Ectodermal cell (in vitro differentiated cells): ENCODE measurements around the gene SPAG9.

Experiments used
- H3K27ac ChIP-seq: 2 replicates; pipeline ENCODE4 v1.7.0; 2013; ENCODE audit warnings: mild to moderate bottlenecking, low read depth, low read length; ENCODE audit not compliant: insufficient read depth, poor library complexity, severe bottlenecking
- H3K27me3 ChIP-seq: 2 replicates; pipeline ENCODE4 v1.7.0; 2013; ENCODE audit warnings: mild to moderate bottlenecking, low read length; ENCODE audit not compliant: insufficient read depth, control insufficient read depth, poor library complexity, severe bottlenecking
- H3K36me3 ChIP-seq: one replicate; pipeline ENCODE4 v1.7.0; 2013; ENCODE audit warnings: low read length; ENCODE audit not compliant: control insufficient read depth, insufficient read depth
- H3K4me1 ChIP-seq: one replicate; pipeline ENCODE4 v1.7.0; 2013; ENCODE audit warnings: low read length; ENCODE audit not compliant: control insufficient read depth, insufficient read depth
- H3K4me3 ChIP-seq: 2 replicates; pipeline ENCODE4 v1.7.0; 2013; ENCODE audit warnings: low read depth, low read length, control low read depth; ENCODE audit not compliant: insufficient read depth
- H3K9me3 ChIP-seq: 2 replicates; pipeline ENCODE4 v1.7.0; 2013; ENCODE audit warnings: mild to moderate bottlenecking, low read length, moderate library complexity; ENCODE audit not compliant: control insufficient read depth
- WGBS, 2 experiments: methylation state at CpG; one replicate each; pipeline ENCODE4 v1.1.7; 2013; ENCODE audit warnings: missing lambda C conversion rate in 2 of 2; 5-methylcytosine and 5-hydroxymethylcytosine counted together

The SPAG9 gene

DNA sequence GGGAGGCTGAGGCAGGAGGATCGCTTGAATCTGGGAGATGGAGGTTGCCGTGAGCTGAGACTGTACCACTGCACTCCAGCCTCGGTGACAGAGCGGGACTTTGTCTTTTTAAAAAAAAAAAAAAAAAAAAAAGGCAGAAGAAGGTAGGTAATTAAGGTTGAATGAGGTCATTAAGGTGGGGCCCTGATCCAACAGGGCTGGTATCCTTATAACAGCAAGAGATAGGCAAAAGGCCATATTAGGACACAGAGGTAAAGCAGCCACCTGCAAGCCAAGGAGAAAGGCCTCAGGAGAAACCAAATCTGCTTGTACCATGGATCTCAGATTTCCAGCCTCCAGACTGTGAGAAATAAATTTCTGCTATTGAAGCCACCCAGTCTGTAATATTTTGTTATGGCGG lies 60.3 kb downstream of the SPAG9 start:
- H3K27me3 ChIP-seq = no peaks in the 10 kb centered on the region
- H3K9me3 ChIP-seq = no peaks in the 10 kb centered on the region
- 90 to 96% methylated on average over 5 of the region's 5 CpGs for WGBS, 2 experiments
- no peak overlapping the region for H3K27ac ChIP-seq
- H3K4me1 ChIP-seq = peaks cover 14% of the 10 kb centered on the region
- H3K36me3 ChIP-seq = no peaks in the 10 kb centered on the region
- no peak overlapping the region for H3K4me3 ChIP-seq

DNA sequence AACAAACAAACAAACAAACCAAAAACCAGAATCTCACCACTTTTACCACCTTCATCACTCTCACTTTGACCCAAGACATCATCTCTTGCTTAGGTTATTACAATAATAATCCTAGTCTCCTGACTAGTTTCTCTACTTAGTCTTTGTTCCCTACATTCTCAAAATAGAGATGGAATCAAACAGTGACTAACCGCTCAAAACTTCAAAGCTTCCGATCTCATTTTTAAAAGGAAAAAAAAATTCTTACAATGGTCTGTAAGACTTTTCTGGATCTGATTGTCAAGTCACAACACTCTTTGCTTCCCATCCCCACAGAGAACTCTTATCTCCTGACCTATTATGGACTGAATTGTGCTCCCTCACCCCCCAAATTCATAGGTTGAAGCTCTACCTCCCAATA lies 60.9 kb downstream of the SPAG9 start:
- H3K4me3 ChIP-seq = no peak overlapping the region
- H3K9me3 ChIP-seq = no peaks in the 10 kb centered on the region
- H3K36me3 ChIP-seq = no peaks in the 10 kb centered on the region
- WGBS, 2 experiments = 95 to 100% methylated on average over 2 of the region's 2 CpGs
- H3K4me1 ChIP-seq = peaks cover 14% of the 10 kb centered on the region
- H3K27ac ChIP-seq = no peak overlapping the region
- H3K27me3 ChIP-seq = no peaks in the 10 kb centered on the region

DNA sequence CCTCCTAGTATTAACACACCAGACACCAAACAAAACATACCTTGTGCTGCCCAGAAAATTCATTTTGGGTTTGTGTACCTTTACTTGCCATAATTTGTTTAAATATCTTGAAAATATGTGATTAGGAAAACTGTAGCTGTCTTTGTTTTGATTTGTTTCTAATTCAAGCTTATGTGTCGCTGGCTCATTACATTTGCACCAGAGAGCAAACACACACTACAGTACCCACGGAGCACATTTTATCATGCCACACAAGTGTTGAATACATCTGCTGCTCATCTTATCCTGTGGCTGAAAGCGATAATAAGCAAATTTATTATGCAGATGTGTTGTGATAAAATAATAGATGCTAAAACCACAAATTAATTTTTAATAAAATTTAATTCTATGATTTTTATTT lies 63.1 kb downstream of the SPAG9 start:
- no peaks in the 10 kb centered on the region for H3K36me3 ChIP-seq
- peaks cover 14% of the 10 kb centered on the region for H3K4me1 ChIP-seq
- no peak overlapping the region for H3K4me3 ChIP-seq
- 83 to 90% methylated on average over 2 of the region's 3 CpGs for WGBS, 2 experiments
- H3K27ac ChIP-seq = peak overlapping the region; percentile 88
- H3K9me3 ChIP-seq = no peaks in the 10 kb centered on the region
- no peaks in the 10 kb centered on the region for H3K27me3 ChIP-seq

DNA sequence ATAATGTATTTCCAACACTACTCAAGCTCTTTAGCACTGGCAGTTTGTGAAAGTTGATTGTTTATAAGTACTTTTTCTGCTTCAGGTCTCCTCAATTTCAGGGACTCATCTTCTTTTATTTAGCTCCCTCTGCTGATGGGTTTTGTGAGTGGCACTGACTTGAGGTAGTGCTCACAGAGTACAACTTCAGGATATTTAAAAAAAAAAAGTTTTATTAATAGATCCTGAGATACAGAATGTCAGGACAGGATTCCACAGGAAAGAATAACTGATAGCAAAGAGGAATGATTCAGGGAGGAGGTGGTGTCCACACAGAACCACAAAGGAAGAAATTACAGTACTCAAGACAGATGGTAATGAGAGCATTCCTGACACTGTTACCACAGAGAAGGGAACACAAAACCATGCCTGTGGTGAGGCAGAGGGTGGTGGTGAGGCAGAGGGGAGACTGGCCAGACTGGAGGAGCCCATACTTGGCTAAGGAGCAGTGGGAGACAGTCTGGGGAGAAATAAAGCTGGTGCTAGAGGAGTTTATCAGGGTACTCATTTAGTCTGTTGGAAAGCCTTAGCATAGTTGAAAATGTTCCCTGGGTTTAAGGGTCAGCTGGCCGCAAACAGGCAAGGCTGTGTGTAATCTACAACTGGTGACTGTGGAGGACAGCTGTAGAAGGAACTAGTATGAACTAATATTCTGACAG lies 63.7 kb downstream of the SPAG9 start:
- peaks cover 14% of the 10 kb centered on the region for H3K4me1 ChIP-seq
- no peaks in the 10 kb centered on the region for H3K27me3 ChIP-seq
- no peaks in the 10 kb centered on the region for H3K9me3 ChIP-seq
- no peak overlapping the region for H3K4me3 ChIP-seq
- WGBS, 2 experiments = 67 to 77% methylated on average over 1 of the region's 1 CpG
- H3K27ac ChIP-seq = peak overlapping the region; percentile 88
- no peaks in the 10 kb centered on the region for H3K36me3 ChIP-seq

DNA sequence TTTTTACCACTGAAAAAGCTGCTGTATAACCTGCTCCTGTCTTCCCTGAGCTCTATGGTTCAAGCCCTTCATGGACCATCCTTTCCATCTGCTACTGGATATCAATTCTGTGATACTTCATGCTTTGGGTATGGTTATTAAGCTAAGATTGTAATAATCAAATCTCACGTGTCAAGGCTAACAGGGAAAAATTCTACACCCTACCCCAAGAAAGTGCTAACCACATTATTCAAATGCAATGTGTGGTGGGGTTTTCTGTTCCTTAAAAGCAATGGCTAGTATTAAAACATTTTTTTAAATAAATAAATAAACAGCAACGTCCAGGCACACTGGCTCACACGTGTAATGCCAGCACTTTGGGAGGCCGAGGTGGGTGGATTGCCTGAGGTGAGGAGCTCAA lies 65.9 kb downstream of the SPAG9 start:
- peaks cover 21% of the 10 kb centered on the region for H3K4me1 ChIP-seq
- no peaks in the 10 kb centered on the region for H3K27me3 ChIP-seq
- no peaks in the 10 kb centered on the region for H3K9me3 ChIP-seq
- no peak overlapping the region for H3K4me3 ChIP-seq
- no peaks in the 10 kb centered on the region for H3K36me3 ChIP-seq
- WGBS, 2 experiments = 84 to 97% methylated on average over 3 of the region's 4 CpGs
- no peak overlapping the region for H3K27ac ChIP-seq

DNA sequence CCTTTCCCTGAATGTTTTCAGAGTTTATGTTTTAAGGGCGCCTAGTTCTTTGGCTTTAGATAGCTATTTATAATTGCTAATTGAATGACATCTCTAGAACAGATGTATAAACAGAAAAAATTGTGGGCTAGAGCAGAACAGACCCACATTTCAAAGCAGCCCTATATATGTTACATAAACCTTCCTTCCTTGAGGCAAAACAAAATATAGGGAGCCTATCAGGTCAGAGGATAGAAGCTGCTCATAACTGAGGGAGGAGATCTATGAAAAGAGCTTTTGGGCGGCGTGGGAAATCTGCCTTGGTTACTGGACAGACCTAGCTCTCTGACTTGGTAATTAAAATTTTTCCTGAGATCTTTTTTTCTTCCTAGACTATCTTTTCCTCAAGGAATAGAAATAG lies 68.4 kb downstream of the SPAG9 start:
- Histone ChIP-seq H3K4me3 (no peak overlapping the region), H3K27ac (no peak overlapping the region), H3K27me3 (no peaks in the 10 kb centered on the region), H3K9me3 (no peaks in the 10 kb centered on the region), H3K36me3 (no peaks in the 10 kb centered on the region), H3K4me1 (peaks cover 22% of the 10 kb centered on the region)
- 89 to 98% methylated on average over 3 of the region's 3 CpGs for WGBS, 2 experiments

DNA sequence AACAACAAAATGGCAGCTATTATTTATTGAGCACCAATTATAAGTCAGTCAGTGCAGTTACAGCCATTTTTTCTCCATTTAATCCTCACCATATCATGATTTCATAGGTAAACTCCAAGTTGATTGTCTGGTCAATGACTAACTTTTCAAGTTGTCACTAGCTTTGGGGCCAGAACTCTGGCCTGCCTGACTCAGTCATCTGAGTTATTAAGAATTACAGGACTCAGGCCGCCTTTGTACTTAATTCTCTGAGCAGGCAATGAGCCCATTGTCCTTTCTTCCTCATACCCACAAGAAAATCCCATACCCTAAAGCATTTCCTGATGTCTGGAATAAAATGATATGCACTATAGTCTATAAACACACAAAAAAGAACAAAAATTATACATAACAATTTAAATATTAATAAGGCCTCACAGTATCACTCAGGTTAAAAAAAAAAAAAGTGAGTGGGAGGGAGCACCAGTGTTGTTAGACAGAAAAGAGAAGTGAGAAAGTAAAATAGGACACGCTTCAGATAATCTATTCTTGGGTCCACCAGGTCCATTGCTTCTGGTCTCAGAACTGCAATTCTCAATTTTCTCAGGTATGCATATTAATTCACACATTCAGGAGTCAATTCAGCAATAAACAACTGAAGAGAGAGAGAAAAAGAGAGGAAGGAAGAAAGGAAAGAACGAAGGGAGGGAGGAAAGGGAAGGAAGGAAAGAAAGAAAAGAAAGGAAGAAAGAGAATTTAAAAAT lies 70.2 kb downstream of the SPAG9 start:
- no peaks in the 10 kb centered on the region for H3K27me3 ChIP-seq
- H3K27ac ChIP-seq = no peak overlapping the region
- no peaks in the 10 kb centered on the region for H3K36me3 ChIP-seq
- WGBS, 2 experiments = 90 to 99% methylated on average over 3 of the region's 3 CpGs
- peaks cover 12% of the 10 kb centered on the region for H3K4me1 ChIP-seq
- no peak overlapping the region for H3K4me3 ChIP-seq
- H3K9me3 ChIP-seq = no peaks in the 10 kb centered on the region

DNA sequence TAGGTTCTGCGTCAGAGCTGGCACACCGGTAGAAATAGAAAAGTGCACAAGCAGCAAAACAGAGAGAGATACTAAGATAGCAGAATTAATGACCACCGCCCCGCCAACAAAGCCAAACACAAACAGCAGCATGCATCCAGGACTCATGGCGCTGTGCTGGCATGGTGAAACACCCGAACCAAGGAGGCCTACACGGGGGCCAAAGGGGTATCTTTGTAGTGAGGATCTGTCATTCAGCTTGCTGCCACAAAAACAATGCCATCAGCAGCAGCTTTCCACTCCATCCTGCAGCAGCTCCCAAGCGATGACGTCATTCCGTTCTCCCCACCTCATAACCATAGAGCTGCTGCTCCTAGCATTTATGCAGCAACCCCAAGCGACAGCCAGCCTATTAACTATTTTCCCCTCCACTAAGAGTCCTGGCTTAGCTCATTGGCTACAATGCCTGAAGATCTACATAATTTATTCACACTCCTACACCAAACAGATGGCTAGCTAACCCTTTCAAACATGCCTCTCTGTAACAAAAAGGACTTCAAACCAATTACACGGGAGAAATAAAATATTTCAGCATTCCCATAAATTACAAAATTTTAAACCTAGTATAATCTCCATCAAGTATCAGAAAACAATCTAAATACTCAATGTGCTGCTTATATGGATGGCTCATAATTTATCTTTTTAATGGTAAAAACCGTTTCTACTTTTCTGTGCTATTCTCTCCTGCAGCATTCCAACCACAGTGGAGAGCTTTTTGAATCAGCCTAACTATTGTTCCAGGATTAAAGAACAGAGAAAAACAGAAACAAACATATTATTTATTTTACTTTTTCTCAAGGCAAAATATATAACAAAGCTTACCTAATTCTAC lies 73.9 kb downstream of the SPAG9 start:
- Histone ChIP-seq H3K9me3 (no peaks in the 10 kb centered on the region), H3K4me3 (peak overlapping the region; percentile 68), H3K27ac (peak overlapping the region; percentile 95), H3K4me1 (peaks cover 17% of the 10 kb centered on the region), H3K36me3 (no peaks in the 10 kb centered on the region), H3K27me3 (no peaks in the 10 kb centered on the region)
- WGBS, 2 experiments = 5 to 6% methylated on average over 13 of the region's 13 CpGs

DNA sequence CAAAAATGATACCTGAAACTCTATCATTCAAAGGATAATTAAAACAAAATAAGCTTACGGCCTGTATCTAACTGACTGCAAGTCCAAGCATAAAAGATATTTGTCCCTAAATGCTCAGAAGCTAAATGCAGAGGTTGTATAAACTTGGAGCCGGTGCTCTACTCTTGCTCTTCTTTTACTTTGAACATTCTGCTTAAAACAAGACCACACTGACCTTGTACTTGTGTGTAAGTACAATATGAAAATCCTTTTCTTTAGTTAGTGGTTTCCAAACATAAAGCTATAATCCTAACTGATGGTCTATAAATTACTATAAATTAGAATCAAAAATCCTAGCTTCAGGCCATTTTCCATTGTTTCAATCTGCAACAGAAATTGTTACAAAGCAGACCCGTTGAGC lies 74.6 kb downstream of the SPAG9 start:
- no peaks in the 10 kb centered on the region for H3K9me3 ChIP-seq

DNA sequence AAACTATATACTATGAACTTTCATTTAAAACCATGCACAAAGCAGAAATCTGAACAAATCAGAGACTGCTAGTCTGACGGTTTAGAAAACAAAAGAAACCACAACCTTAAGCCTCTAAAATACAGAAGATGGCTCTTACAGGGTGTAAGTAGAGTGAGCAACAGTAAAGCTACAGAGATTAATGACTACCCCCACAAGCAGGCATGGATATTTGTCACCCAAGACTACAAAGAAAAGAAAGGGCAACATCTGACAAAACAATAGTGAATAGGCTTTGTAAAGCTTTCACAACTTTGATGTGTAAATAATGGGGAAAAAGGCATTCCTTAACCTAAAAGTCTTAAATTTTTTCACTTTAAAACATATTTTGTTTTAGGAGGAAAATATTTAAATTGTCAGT lies 75.0 kb downstream of the SPAG9 start:
- Histone ChIP-seq H3K4me1 (peaks cover 16% of the 10 kb centered on the region), H3K9me3 (no peaks in the 10 kb centered on the region), H3K27ac (peak overlapping the region; percentile 95), H3K4me3 (peak overlapping the region; percentile 68), H3K27me3 (no peaks in the 10 kb centered on the region), H3K36me3 (no peaks in the 10 kb centered on the region)
- 0% methylated on average over 1 of the region's 1 CpG for WGBS, 2 experiments

More for the DNA sequence above, 74.6 kb downstream of the SPAG9 start:
- no peaks in the 10 kb centered on the region for H3K36me3 ChIP-seq
- peak overlapping the region; percentile 95 for H3K27ac ChIP-seq
- peaks cover 17% of the 10 kb centered on the region for H3K4me1 ChIP-seq
- peak overlapping the region; percentile 68 for H3K4me3 ChIP-seq
- no peaks in the 10 kb centered on the region for H3K27me3 ChIP-seq
- 27 to 33% methylated on average over 3 of the region's 3 CpGs for WGBS, 2 experiments
